ENCODE measurements around the gene DHTKD1.
"Not testable (repeated sequence)": the region's sequence is repeated elsewhere in the genome, so short reads cannot be mapped to it uniquely, and the experiment has no call there.

The DHTKD1 gene

DNA sequence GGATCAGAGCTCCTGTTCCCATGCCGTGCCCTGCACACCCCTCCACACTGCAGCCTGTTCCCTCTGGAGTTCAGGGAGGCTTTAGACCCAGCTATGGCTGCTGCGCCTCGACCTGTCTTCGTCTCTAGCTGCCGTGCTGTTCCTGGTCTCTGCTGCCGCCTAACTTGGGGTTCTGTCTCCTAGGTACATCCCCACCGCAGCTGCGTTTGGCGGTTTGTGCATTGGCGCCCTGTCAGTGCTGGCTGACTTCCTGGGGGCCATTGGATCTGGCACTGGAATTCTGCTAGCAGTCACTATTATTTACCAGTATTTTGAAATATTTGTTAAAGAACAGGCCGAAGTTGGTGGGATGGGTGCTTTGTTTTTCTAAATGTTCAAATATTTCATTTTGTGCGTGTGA is 95.3 kb downstream of the DHTKD1 start:
- peaks cover 30 to 60% (median 47%) of the 10 kb centered on the region in 5 donors for H3K36me3 ChIP-seq (ENCODE audit: control insufficient read depth in 5 of 5, insufficient read depth in 5 of 5, low read length in 5 of 5)

DNA sequence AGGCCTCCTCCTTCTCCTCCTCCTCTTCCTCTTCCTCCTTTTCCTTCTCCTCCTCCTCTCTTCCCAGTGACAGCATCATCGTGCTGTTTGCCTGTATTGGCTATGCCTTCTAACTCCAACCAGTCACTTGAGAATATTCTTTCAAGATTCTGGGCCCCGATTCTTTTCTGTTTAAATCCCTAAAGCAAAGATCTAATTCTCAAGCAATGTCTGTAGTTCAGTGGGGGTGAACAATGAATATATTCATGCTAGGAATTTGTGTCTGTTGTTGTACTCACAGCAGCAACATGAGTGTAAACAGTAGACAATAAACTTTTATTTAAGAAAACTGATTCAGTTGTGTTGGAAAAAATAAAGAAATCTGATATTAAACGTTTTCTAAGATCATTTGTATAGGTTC is 96.3 kb downstream of the DHTKD1 start:
- H3K36me3 ChIP-seq (ENCODE audit: control insufficient read depth in 5 of 5, insufficient read depth in 5 of 5, low read length in 5 of 5): peaks cover 32 to 69% (median 54%) of the 10 kb centered on the region in 5 donors
- H3K4me3 ChIP-seq (ENCODE audit: low read depth in 1 of 5, low read length in 5 of 5): no peak overlapping the region
- H3K4me1 ChIP-seq (ENCODE audit: control insufficient read depth in 5 of 5, insufficient read depth in 5 of 5, low read length in 5 of 5): peaks cover 0 to 10% (median 7%) of the 10 kb centered on the region in 5 donors
- H3K9me3 ChIP-seq (ENCODE audit: control insufficient read depth in 5 of 5, low read length in 5 of 5): no peaks in the 10 kb centered on the region
- H3K27me3 ChIP-seq (ENCODE audit: control insufficient read depth in 5 of 5, insufficient read depth in 4 of 5, low read length in 5 of 5): no peaks in the 10 kb centered on the region
- H3K9ac ChIP-seq (ENCODE audit: low read length in 5 of 5): no peak overlapping the region
- H3K27ac ChIP-seq (ENCODE audit: low read depth, low read length): no peak overlapping the region

More for the DNA sequence above, 95.3 kb downstream of the DHTKD1 start:
- Histone ChIP-seq H3K4me3 (ENCODE audit: low read depth in 1 of 5, low read length in 5 of 5) (no peak overlapping the region), H3K4me1 (ENCODE audit: control insufficient read depth in 5 of 5, insufficient read depth in 5 of 5, low read length in 5 of 5) (peaks cover 0 to 10% (median 7%) of the 10 kb centered on the region in 5 donors), H3K27me3 (ENCODE audit: control insufficient read depth in 5 of 5, insufficient read depth in 4 of 5, low read length in 5 of 5) (no peaks in the 10 kb centered on the region), H3K27ac (ENCODE audit: low read depth, low read length) (no peak overlapping the region), H3K9ac (ENCODE audit: low read length in 5 of 5) (no peak overlapping the region), H3K9me3 (ENCODE audit: control insufficient read depth in 5 of 5, low read length in 5 of 5) (no peaks in the 10 kb centered on the region)

DNA sequence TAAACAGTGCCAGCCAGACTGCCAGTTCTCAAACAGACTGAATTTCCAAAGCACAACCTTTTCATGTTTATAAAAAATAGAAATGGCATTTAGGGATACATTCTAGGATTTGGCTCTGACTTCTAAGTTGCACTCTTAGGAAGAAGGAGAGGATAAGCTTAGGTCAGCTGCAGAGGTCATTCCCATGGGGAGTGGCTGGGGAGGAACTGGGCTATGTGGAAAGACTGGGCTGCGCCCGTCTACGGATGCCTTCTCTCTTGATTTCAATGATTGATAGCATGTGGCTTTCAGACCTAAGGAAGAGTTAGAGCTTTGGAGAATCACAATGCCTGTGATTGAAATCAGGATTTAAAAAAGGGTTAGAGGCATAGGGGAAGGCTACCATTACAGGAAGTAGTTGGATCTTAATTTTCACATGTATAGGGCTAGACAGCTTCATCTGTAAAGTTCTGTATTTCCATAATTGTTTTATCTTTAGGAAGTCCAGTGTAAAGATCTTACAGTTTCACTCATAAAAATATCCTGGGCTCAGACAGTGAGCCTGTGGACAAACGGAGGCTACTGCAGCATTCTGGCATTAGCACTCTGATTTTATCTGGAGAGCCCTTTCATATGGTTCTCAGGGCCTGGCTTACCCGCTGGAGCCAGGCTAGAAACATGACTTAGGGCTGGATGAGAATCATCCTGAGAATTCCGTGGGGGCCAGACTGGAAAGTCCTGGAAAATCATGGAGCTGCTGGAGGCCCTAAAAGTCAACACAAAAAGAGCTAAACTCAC is 97.4 kb downstream of the DHTKD1 start:
- peaks cover 0 to 10% (median 7%) of the 10 kb centered on the region in 5 donors for H3K4me1 ChIP-seq (ENCODE audit: control insufficient read depth in 5 of 5, insufficient read depth in 5 of 5, low read length in 5 of 5)
- H3K27me3 ChIP-seq (ENCODE audit: control insufficient read depth in 5 of 5, insufficient read depth in 4 of 5, low read length in 5 of 5): no peaks in the 10 kb centered on the region
- H3K27ac ChIP-seq (ENCODE audit: low read depth, low read length): no peak overlapping the region
- H3K36me3 ChIP-seq (ENCODE audit: control insufficient read depth in 5 of 5, insufficient read depth in 5 of 5, low read length in 5 of 5): peaks cover 41 to 75% (median 61%) of the 10 kb centered on the region in 5 donors
- no peak overlapping the region for H3K9ac ChIP-seq (ENCODE audit: low read length in 5 of 5)
- H3K4me3 ChIP-seq (ENCODE audit: low read depth in 1 of 5, low read length in 5 of 5): no peak overlapping the region
- H3K9me3 ChIP-seq (ENCODE audit: control insufficient read depth in 5 of 5, low read length in 5 of 5): no peaks in the 10 kb centered on the region

GRCh38 chr10:12171512-12171911 is 102.8 kb downstream of the DHTKD1 start:
- not testable (repeated sequence) for H3K9me3 ChIP-seq (ENCODE audit: control insufficient read depth in 5 of 5, low read length in 5 of 5); H3K9ac ChIP-seq (ENCODE audit: low read length in 5 of 5); H3K27me3 ChIP-seq (ENCODE audit: control insufficient read depth in 5 of 5, insufficient read depth in 4 of 5, low read length in 5 of 5); H3K4me1 ChIP-seq (ENCODE audit: control insufficient read depth in 5 of 5, insufficient read depth in 5 of 5, low read length in 5 of 5); H3K27ac ChIP-seq (ENCODE audit: low read depth, low read length); H3K4me3 ChIP-seq (ENCODE audit: low read depth in 1 of 5, low read length in 5 of 5)
- H3K36me3 ChIP-seq (ENCODE audit: control insufficient read depth in 5 of 5, insufficient read depth in 5 of 5, low read length in 5 of 5): peaks cover 32 to 86% (median 72%) of the 10 kb centered on the region in 5 donors
